DMS153 treated with DMSO at 0.1 percent for 48 hours (cell line): ENCODE measurements around the gene MAP3K2.

Source experiments
- DNase-seq: peaks from one replicate; lab custom pipeline; 2025; ENCODE audit not compliant: unreplicated experiment; lab: John Stamatoyannopoulos, UW

MAP3K2 gene

DNA sequence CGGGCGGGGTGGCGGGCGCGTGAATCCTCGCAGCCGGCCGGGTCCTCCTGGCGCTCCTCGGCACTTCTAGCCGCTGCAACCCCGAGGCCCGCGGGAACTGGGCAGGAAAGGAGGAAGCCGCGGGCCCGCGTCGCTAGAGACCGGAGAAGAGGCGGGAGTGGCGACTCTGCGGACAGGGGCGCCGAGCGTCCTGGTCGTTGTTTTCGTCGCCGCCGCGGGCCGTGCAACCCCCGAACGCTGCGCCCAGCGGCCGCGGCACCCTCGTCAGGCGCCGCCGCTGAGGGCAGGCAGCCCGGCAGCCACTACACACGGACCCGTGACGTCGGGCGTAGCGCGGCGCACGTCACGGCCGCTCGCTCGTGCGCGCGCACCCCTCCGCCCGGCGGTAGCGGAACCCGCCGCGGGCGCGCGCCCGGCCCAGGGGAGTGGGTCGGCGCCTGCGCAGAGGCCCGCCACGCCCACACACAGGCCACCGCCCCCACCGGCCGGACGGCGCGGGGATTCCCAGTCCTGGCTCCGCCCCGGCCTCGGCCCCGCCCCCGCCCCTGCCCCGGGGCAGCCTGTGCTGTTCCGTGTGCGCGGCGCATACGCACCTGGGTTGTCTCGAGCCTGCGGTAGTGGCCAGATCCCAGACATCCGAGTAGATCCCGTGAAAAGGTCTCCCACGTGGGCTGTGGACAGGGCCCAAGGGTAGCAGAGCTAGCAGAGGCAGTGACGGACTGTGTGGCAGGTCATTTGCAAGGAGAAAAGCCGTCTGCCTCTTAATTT is at the start of gene MAP3K2:
MAP3K2 (minus strand) TSS at position 321 of the 768 bp plus-strand sequence. CDS start 44,846 bp downstream, outside the sequence.
- DNase-seq, result peak; percentile 82

GRCh38 chr2:127437056-127437455 is 49.3 kb upstream of the MAP3K2 start:
- DNase-seq, result no peak

- no peak for DNase-seq
These were observed 46.7 kb upstream of the MAP3K2 start for GRCh38 chr2:127434515-127434914.

DNA sequence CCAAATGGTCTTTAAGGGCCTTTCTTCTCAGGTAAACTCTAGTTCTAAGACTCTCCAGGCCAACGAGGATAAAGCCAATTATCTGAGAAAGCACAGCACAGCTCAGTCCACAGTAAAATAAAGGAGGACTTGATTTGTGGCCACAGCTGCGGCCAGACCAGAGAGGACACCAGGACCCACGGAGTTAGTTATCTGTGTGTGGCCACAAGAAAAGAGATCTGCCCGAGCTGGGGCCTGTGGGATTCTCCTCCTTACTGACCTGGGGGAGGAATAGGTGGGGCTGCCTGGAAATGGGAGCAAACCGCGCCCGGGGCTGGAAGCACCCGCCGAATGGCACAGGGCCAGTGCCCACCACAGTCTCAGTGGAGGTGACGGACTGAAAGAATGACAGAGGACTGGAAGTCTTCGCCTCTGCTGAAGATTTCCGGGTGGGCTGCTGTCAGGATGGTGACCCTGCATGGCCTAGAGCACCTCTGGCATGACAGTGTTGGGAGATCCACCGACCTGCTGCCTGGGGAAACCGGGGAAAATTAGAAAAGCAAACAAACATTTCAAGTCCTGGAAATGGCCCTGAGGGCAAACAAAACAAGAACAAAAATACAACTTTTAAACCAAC is 43.7 kb upstream of the MAP3K2 start:
- no peak for DNase-seq

- no peak for DNase-seq
These were observed 42.2 kb upstream of the MAP3K2 start for GRCh38 chr2:127429844-127430425.

DNA sequence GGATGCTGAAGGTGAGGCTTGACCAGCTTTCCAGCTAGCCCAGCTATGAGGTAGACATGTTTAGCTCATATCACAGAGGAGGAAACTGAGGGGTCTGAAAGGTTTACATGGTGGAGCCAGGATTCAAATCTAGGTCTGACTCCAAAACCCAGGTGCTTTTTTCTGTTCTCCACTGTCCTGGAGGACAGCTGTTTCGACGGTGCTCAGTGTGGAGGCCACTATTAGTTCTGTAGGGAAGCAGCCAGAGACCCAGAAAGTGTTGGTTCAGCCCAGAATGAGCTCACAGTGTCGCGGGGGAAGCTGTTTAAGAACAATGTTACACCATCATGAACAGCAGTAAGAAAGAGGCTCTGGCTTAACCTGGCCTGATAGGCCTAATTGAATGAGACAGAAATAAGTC is 41.5 kb upstream of the MAP3K2 start:
- DNase-seq, result no peak

DNA sequence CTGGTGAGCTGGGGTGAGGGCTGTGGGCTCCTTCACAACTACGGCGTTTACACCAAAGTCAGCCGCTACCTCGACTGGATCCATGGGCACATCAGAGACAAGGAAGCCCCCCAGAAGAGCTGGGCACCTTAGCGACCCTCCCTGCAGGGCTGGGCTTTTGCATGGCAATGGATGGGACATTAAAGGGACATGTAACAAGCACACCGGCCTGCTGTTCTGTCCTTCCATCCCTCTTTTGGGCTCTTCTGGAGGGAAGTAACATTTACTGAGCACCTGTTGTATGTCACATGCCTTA is 41.0 kb upstream of the MAP3K2 start:
- DNase-seq, result no peak

DNA sequence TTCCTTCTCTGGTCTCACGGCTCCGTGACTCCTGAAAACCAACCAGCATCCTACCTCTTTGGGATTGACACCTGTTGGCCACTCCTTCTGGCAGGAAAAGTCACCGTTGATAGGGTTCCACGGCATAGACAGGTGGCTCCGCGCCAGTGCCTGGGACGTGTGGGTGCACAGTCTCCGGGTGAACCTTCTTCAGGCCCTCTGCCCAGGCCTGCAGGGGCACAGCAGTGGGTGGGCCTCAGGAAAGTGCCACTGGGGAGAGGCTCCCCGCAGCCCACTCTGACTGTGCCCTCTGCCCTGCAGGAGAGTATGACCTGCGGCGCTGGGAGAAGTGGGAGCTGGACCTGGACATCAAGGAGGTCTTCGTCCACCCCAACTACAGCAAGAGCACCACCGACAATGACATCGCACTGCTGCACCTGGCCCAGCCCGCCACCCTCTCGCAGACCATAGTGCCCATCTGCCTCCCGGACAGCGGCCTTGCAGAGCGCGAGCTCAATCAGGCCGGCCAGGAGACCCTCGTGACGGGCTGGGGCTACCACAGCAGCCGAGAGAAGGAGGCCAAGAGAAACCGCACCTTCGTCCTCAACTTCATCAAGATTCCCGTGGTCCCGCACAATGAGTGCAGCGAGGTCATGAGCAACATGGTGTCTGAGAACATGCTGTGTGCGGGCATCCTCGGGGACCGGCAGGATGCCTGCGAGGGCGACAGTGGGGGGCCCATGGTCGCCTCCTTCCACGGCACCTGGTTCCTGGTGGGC is 40.5 kb upstream of the MAP3K2 start:
- DNase-seq, result no peak

GRCh38 chr2:127427376-127428056 is 39.7 kb upstream of the MAP3K2 start:
- DNase-seq, result no peak

DNA sequence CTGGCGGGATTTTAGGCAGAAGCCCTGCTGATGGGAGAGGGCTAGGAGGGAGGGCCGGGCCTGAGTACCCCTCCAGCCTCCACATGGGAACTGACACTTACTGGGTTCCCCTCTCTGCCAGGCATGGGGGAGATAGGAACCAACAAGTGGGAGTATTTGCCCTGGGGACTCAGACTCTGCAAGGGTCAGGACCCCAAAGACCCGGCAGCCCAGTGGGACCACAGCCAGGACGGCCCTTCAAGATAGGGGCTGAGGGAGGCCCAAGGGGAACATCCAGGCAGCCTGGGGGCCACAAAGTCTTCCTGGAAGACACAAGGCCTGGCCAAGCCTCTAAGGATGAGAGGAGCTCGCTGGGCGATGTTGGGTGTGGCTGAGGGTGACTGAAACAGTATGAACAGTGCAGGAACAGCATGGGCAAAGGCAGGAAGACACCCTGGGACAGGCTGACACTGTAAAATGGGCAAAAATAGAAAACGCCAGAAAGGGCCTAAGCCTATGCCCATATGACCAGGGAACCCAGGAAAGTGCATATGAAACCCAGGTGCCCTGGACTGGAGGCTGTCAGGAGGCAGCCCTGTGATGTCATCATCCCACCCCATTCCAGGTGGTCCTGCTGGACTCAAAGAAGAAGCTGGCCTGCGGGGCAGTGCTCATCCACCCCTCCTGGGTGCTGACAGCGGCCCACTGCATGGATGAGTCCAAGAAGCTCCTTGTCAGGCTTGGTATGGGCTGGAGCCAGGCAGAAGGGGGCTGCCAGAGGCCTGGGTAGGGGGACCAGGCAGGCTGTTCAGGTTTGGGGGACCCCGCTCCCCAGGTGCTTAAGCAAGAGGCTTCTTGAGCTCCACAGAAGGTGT is 39.0 kb upstream of the MAP3K2 start:
- no peak for DNase-seq

GRCh38 chr2:127425540-127426490 is 38.0 kb upstream of the MAP3K2 start:
- DNase-seq, result no peak

GRCh38 chr2:127424598-127425520 is 37.1 kb upstream of the MAP3K2 start:
- no peak for DNase-seq

DNA sequence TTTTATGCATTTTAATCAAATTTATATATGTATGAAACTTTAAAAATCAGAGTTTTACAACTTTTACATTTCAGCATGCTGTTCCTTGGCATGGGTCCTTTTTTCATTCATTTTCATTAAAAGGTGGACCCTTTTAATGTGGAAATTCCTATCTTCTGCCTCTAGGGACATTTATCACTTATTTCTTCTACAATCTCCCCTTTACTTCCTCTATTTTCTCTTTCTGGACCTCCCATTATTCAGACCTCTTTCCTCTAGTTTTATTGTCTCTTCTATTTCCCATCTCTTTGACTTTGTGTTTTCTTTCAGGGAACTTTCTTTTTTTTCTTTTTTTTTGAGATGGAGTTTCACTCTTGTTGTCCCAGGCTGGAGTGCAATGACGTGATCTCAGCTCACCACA is 36.1 kb upstream of the MAP3K2 start:
- no peak for DNase-seq

DNA sequence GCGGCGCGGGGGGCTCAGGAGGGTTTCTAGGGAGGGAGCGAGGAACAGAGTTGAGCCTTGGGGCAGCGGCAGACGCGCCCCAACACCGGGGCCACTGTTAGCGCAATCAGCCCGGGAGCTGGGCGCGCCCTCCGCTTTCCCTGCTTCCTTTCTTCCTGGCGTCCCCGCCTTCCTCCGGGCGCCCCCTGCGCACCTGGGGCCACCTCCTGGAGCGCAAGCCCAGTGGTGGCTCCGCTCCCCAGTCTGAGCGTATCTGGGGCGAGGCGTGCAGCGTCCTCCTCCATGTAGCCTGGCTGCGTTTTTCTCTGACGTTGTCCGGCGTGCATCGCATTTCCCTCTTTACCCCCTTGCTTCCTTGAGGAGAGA is 35.7 kb upstream of the MAP3K2 start:
- DNase-seq, result no peak

GRCh38 chr2:127422559-127423477 is 35.0 kb upstream of the MAP3K2 start:
- no peak for DNase-seq

DNA sequence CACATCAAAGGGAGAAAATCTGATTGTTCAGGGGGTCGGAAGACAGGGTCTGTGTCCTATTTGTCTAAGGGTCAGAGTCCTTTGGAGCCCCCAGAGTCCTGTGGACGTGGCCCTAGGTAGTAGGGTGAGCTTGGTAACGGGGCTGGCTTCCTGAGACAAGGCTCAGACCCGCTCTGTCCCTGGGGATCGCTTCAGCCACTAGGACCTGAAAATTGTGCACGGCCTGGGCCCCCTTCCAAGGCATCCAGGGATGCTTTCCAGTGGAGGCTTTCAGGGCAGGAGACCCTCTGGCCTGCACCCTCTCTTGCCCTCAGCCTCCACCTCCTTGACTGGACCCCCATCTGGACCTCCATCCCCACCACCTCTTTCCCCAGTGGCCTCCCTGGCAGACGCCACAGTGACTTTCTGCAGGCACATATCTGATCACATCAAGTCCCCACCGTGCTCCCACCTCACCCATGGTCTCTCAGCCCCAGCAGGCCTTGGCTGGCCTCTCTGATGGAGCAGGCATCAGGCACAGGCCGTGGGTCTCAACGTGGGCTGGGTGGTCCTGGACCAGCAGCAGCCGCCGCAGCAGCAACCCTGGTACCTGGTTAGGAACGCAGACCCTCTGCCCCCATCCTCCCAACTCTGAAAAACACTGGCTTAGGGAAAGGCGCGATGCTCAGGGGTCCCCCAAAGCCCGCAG is 34.2 kb upstream of the MAP3K2 start:
- no peak for DNase-seq
